Gastroesophageal sphincter (tissue), 4 donors: ENCODE measurements around the gene ZBTB16. TPM values are rescaled to one million over a fixed set of nuclear protein-coding genes. Genes with fewer than 3 reads are reported as not detected.
A peak's percentile ranks its signal among the peaks of the same experiment; 100 is the strongest.

Experiments
- ATAC-seq: fragments of 150-250 bp; one replicate; pipeline ENCODE4 v1.9.1; 2016; ENCODE audit warnings: mild to moderate bottlenecking, moderate library complexity
- H3K27ac ChIP-seq, 4 donors: fragments of 200-600 bp; sonication (generic) in 3 of 4; 1 replicate in 3 of 4; 2 replicates in 1 of 4; pipeline ENCODE4 v1.5.1; 2016 to 2019
- H3K27me3 ChIP-seq: fragments of 200-600 bp; sonication (generic); one replicate; pipeline ENCODE4 v1.5.1; 2019
- H3K36me3 ChIP-seq, 2 donors: fragments of 200-600 bp; sonication (generic); one replicate each; pipeline ENCODE4 v1.5.1; 2019; ENCODE audit warnings: control low read depth in 1 of 2
- H3K4me1 ChIP-seq, 3 donors: fragments of 200-600 bp; sonication (generic); 1 replicate in 2 of 3; 2 replicates in 1 of 3; pipeline ENCODE4 v1.5.1; 2016 to 2019; ENCODE audit warnings: control low read depth in 2 of 3
- H3K4me3 ChIP-seq, 2 donors: fragments of 200-600 bp; sonication (generic); one replicate each; pipeline ENCODE4 v1.5.1; 2019; ENCODE audit warnings: mild to moderate bottlenecking in 1 of 2, moderate library complexity in 1 of 2
- H3K9me3 ChIP-seq, 3 donors: fragments of 200-600 bp; sonication (generic); one replicate each; pipeline ENCODE4 v1.5.1; 2017 to 2019; ENCODE audit warnings: control low read depth in 2 of 3
- EP300 ChIP-seq: sonication (generic); formaldehyde crosslinking; IDR thresholded peaks from one replicate; pipeline ENCODE4 v1.6.1; 2017; ENCODE audit warnings: antibody characterized with exemption, mild to moderate bottlenecking
- POLR2A ChIP-seq, 2 donors: fragments of 450-650 bp; IDR thresholded peaks; one replicate each; pipeline ENCODE4 v1.6.1; 2017; ENCODE audit warnings: antibody characterized with exemption in 2 of 2, mild to moderate bottlenecking in 2 of 2, moderate library complexity in 1 of 2
- POLR2AphosphoS5 ChIP-seq: sonication (generic); formaldehyde crosslinking; IDR thresholded peaks from one replicate; pipeline ENCODE4 v1.6.1; 2017; ENCODE audit warnings: antibody characterized with exemption
- WGBS, 2 donors: methylation state at CpG; one replicate each; pipeline ENCODE4 v1.1.5; 2018; ENCODE audit warnings: low coverage in 1 of 2; 5-methylcytosine and 5-hydroxymethylcytosine counted together
- total RNA-seq, 4 donors: library from RNA; depleted of rRNA; stranded (reverse); fragments of >200 nt; gene quantifications; one replicate each; pipeline ENCODE4 v1.1.0, GENCODE V29; 2016
- TF ChIP-seq, protein P1 (sequence below), 4 experiments: fragments of 200-600 bp in 2 of 4; fragments of 450-650 bp in 2 of 4; sonication (generic) in 1 of 4; IDR thresholded peaks; one replicate each; pipeline ENCODE4 v1.5.1; 2017 to 2019; ENCODE audit warnings: antibody characterized with exemption in 4 of 4, mild to moderate bottlenecking in 2 of 4, moderate library complexity in 2 of 4

ZBTB16 gene
- total RNA-seq, 4 donors from 2014 or later, result 153 to 284 (median 232) TPM

DNA sequence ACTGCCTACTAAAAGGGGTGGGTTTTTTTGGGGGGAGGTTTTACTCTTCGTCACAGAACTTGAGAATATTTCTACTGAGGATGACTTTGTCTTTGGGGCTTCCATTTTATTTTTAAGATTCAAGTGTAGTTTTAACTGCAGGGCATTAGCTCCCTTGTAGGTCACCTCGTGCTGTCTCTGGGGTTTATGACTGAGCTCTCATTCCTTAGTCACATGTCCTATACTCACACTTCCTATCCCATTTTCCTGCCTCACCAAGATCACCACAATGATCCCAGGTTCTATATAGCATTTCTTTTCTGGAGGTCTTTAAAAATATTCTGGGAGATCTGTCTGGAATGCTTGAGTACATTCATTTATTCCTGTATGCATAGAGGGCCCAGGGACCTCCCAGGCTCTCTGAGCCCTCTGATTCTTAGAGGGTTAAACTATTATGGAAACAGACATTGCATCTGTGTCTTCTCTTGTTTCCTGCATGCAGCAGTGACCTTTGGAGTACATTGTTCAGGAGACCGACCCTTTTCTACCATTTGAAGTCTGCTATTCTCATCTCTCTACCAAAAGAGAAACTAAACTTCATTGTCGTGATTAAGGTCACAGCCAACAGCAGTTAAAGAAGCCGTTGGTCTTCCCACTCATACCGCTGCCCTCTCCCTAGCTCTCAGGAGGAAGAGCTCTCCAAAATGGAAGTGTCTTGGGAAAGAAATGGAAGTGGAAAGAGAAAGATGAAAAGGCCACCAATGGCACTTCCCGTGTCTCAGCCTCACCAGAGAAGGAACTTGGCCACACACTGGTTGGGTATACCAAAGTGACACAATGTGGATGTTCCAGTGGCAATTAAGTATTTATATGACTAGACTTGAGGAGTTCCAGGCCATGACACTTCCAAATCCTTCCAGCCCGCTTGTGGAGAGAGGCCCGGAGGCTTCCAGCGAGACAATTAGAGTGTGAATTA, 77.5 kb downstream of the ZBTB16 start:
- Histone ChIP-seq H3K27ac (peak overlapping the region in 3 of 4 donors; percentile 5 to 65 (median 63)), H3K4me3 (no peak overlapping the region), H3K9me3 (no peaks in the 10 kb centered on the region), H3K27me3 (no peaks in the 10 kb centered on the region), H3K36me3 (peaks cover 0 to 63% of the 10 kb centered on the region in 2 donors), H3K4me1 (peaks cover 46 to 100% (median 81%) of the 10 kb centered on the region in 3 donors)
- WGBS, 2 donors, result 81 to 85% methylated on average over 7 to 10 of the region's 10 CpGs
- TF ChIP-seq EP300 (no peak), POLR2A (IDR thresholded peaks at IDR 0.05) (no peak), POLR2AphosphoS5 (no peak)
- TF ChIP-seq, protein P1, sequence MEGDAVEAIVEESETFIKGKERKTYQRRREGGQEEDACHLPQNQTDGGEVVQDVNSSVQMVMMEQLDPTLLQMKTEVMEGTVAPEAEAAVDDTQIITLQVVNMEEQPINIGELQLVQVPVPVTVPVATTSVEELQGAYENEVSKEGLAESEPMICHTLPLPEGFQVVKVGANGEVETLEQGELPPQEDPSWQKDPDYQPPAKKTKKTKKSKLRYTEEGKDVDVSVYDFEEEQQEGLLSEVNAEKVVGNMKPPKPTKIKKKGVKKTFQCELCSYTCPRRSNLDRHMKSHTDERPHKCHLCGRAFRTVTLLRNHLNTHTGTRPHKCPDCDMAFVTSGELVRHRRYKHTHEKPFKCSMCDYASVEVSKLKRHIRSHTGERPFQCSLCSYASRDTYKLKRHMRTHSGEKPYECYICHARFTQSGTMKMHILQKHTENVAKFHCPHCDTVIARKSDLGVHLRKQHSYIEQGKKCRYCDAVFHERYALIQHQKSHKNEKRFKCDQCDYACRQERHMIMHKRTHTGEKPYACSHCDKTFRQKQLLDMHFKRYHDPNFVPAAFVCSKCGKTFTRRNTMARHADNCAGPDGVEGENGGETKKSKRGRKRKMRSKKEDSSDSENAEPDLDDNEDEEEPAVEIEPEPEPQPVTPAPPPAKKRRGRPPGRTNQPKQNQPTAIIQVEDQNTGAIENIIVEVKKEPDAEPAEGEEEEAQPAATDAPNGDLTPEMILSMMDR (IDR thresholded peaks at IDR 0.05), result no peak
- no peak for ATAC-seq

GRCh38 chr11:114137838-114138237, 78.3 kb downstream of the ZBTB16 start:
- Histone ChIP-seq H3K36me3 (peaks cover 0 to 65% of the 10 kb centered on the region in 2 donors), H3K27ac (peak overlapping the region in 2 of 4 donors; percentile 55 to 65), H3K27me3 (no peaks in the 10 kb centered on the region), H3K4me3 (no peak overlapping the region), H3K9me3 (no peaks in the 10 kb centered on the region), H3K4me1 (peaks cover 39 to 100% (median 86%) of the 10 kb centered on the region in 3 donors)
- no peak for TF ChIP-seq POLR2AphosphoS5
- WGBS, 2 donors, result 79 to 100% methylated on average over 1 to 5 of the region's 6 CpGs
- no peak for ATAC-seq

GRCh38 chr11:114138411-114138810, 78.9 kb downstream of the ZBTB16 start:
- WGBS, 2 donors, result 100% methylated on average over 4 of the region's 4 CpGs; no CpG with 5 or more reads in 1 of the 2 donors
- Histone ChIP-seq H3K27me3 (no peaks in the 10 kb centered on the region), H3K4me1 (peaks cover 41 to 100% (median 86%) of the 10 kb centered on the region in 3 donors), H3K27ac (peak overlapping the region in 3 of 4 donors; percentile 39 to 99 (median 67)), H3K4me3 (no peak overlapping the region), H3K36me3 (peaks cover 0 to 69% of the 10 kb centered on the region in 2 donors), H3K9me3 (no peaks in the 10 kb centered on the region)
- TF ChIP-seq POLR2AphosphoS5 (no peak), EP300 (no peak), POLR2A (IDR thresholded peaks at IDR 0.05) (no peak)
- TF ChIP-seq, protein P1 (IDR thresholded peaks at IDR 0.05), result no peak
- ATAC-seq, result no peak

DNA sequence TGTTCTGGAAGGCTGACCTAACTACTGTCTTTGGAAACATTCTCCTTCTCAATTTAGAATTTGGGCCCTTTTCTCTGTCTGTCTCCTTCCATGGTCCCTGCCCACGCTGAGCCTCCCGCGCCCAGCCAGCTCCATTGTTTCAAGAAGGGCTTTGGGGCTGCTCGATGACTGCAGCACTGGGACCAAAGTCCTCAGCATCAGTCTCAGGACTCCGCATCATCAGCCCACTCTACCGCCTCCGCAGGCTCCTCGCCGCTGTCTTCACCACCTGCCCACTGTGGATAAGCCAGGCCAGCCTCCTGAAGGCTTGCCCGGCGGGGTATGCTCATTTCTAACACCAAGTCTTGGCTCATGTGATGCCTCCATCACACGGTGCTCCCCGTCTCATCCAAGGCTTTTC, 81.3 kb downstream of the ZBTB16 start:
- Histone ChIP-seq H3K4me3 (no peak overlapping the region), H3K27ac (peak overlapping the region in 3 of 4 donors; percentile 67 to 99 (median 78)), H3K36me3 (peaks cover 0 to 70% of the 10 kb centered on the region in 2 donors), H3K9me3 (no peaks in the 10 kb centered on the region), H3K27me3 (no peaks in the 10 kb centered on the region), H3K4me1 (peaks cover 42 to 100% (median 82%) of the 10 kb centered on the region in 3 donors)
- no peak for TF ChIP-seq POLR2A (IDR thresholded peaks at IDR 0.05)
- no peak for TF ChIP-seq EP300
- TF ChIP-seq, protein P1 (IDR thresholded peaks at IDR 0.05), result no peak
- no peak for TF ChIP-seq POLR2AphosphoS5
- ATAC-seq, result no peak
- 74 to 97% methylated on average over 9 of the region's 13 CpGs for WGBS, 2 donors

DNA sequence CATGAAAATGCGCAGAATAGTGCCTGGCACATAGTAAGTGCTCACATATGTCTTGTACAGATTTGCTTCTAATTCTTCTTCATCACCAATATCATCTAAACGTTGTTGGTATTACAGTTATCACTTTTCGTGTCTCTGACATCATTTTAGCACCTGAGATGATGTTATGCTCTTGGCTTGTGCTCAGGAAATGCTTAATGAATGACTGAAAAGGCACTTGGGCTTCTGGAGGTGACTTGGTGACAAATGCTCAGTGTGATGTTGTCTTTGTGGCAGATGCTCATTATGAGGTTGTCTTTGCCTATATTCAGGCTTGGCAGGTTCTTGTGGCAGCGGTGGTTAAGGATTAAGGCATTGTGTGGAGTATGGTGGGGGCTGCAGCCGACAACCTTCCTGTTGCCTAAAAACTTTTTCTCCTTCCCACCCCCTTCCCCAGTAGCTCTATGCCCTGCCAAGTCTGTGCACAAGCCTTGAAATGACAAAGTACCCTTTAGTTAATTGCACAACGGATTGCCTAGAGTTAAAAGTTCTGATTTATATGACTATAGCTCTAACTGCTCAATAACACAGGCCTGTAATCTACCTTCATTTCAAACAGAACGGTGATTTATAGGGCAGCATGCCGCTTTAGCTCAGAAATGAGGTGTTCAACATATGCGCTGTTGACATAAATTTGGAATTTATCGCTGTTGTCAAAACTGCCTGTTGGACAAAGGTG, 82.5 kb downstream of the ZBTB16 start:
- H3K27ac ChIP-seq, result peak overlapping the region in 3 of 4 donors; percentile 67 to 99 (median 78)
- TF ChIP-seq EP300, result no peak
- TF ChIP-seq, protein P1 (IDR thresholded peaks at IDR 0.05), result no peak
- TF ChIP-seq POLR2AphosphoS5, result no peak
- TF ChIP-seq POLR2A (IDR thresholded peaks at IDR 0.05), result no peak
- WGBS, 2 donors, result 58 to 77% methylated on average over 9 to 10 of the region's 10 CpGs
- H3K9me3 ChIP-seq, result no peaks in the 10 kb centered on the region
- H3K36me3 ChIP-seq, result peaks cover 0 to 66% of the 10 kb centered on the region in 2 donors
- peak overlapping the region in 1 of 2 donors; percentile 1 for H3K4me3 ChIP-seq
- H3K27me3 ChIP-seq, result no peaks in the 10 kb centered on the region
- H3K4me1 ChIP-seq, result peaks cover 44 to 100% (median 81%) of the 10 kb centered on the region in 3 donors
- no peak for ATAC-seq
